Neural cell (in vitro differentiated cells): ENCODE measurements around the gene CHTF8. TPM values are rescaled to one million over a fixed set of nuclear protein-coding genes. Genes with fewer than 3 reads are reported as not detected.

Experiments used
- H2AFZ ChIP-seq: fragments of 200-600, 300-800 bp; sonication (generic), shearing (Covaris generic); 2 replicates; pipeline ENCODE4 v1.6.0; 2014; ENCODE audit warnings: low read depth, mild to moderate bottlenecking, antibody characterized with exemption, low read length, moderate library complexity
- H3F3A ChIP-seq: fragments of 200-600 bp; shearing (Covaris generic); 2 replicates; pipeline ENCODE4 v1.6.1; 2016; ENCODE audit warnings: mild to moderate bottlenecking, moderate library complexity, mixed read lengths, antibody characterized with exemption, low read length; ENCODE audit not compliant: insufficient read depth, poor library complexity, severe bottlenecking
- H3K27ac ChIP-seq: fragments of 200-600, 300-800 bp; sonication (generic), shearing (Covaris generic); 2 replicates; pipeline ENCODE4 v1.5.1; 2014; ENCODE audit warnings: mild to moderate bottlenecking, low read length, moderate library complexity
- H3K27me3 ChIP-seq: fragments of 300-800, 200-600 bp; sonication (generic), shearing (Covaris generic); 2 replicates; pipeline ENCODE4 v1.6.0; 2014; ENCODE audit warnings: mild to moderate bottlenecking, low read depth, low read length, moderate library complexity; ENCODE audit not compliant: insufficient read depth
- H3K36me3 ChIP-seq: fragments of 300-800, 200-600 bp; sonication (generic), shearing (Covaris generic); 2 replicates; pipeline ENCODE4 v1.5.1; 2014; ENCODE audit warnings: mild to moderate bottlenecking, antibody characterized with exemption, low read length, moderate library complexity; ENCODE audit not compliant: insufficient read depth
- H3K4me2 ChIP-seq: fragments of 300-800, 200-600 bp; sonication (generic), shearing (Covaris generic); 2 replicates; pipeline ENCODE4 v1.6.0; 2014; ENCODE audit warnings: mild to moderate bottlenecking, low read length
- H3K4me3 ChIP-seq: fragments of 300-800, 200-600 bp; sonication (generic), shearing (Covaris generic); 2 replicates; pipeline ENCODE4 v1.5.1; 2014; ENCODE audit warnings: mild to moderate bottlenecking, low read length, moderate library complexity
- H3K79me2 ChIP-seq: fragments of 200-600 bp; shearing (Covaris generic); replicated peaks from 2 replicates; pipeline ENCODE4 v1.6.0; 2014; ENCODE audit warnings: mild to moderate bottlenecking, low read length, moderate library complexity; ENCODE audit not compliant: insufficient read depth
- H3K9ac ChIP-seq: fragments of 300-800, 200-600 bp; sonication (generic), shearing (Covaris generic); 2 replicates; pipeline ENCODE4 v1.6.1; 2016; ENCODE audit warnings: mild to moderate bottlenecking, low read length, mixed read lengths
- H3K9me2 ChIP-seq: fragments of 200-600 bp; shearing (Covaris generic); 2 replicates; pipeline ENCODE4 v1.6.1; 2016; ENCODE audit warnings: mild to moderate bottlenecking, low read length, mixed read lengths; ENCODE audit not compliant: insufficient read depth
- H3K9me3 ChIP-seq: fragments of 200-600, 300-800 bp; sonication (generic), shearing (Covaris generic); 2 replicates; pipeline ENCODE4 v1.6.1; 2016; ENCODE audit warnings: mild to moderate bottlenecking, mixed run types, low read length, moderate library complexity, mixed read lengths
- H4K20me1 ChIP-seq: fragments of 200-600 bp; shearing (Covaris generic); 2 replicates; pipeline ENCODE4 v1.6.1; 2016; ENCODE audit warnings: mild to moderate bottlenecking, mixed run types; ENCODE audit not compliant: insufficient read depth
- CTCF ChIP-seq: fragments of 450-650 bp; IDR thresholded peaks from 2 replicates; pipeline ENCODE4 v1.5.1; 2014; ENCODE audit warnings: antibody characterized with exemption, mild to moderate bottlenecking, moderate library complexity; ENCODE audit not compliant: poor library complexity, severe bottlenecking
- EP300 ChIP-seq: fragments of 450-650 bp; conservative IDR thresholded peaks from 2 replicates; pipeline ENCODE4 v1.6.1; 2014; ENCODE audit warnings: antibody characterized with exemption, mild to moderate bottlenecking, moderate library complexity; ENCODE audit not compliant: poor library complexity, severe bottlenecking
- EZH2 ChIP-seq: fragments of 200-600, 300-800 bp; shearing (Covaris generic), sonication (generic); IDR thresholded peaks from 2 replicates; pipeline ENCODE4 v1.6.1; 2014; ENCODE audit warnings: antibody characterized with exemption, low read length, borderline replicate concordance, mild to moderate bottlenecking; ENCODE audit not compliant: insufficient read depth, poor library complexity, severe bottlenecking
- MXI1 ChIP-seq: fragments of 450-650 bp; conservative IDR thresholded peaks from 2 replicates; pipeline ENCODE4 v1.6.1; 2014; ENCODE audit warnings: antibody characterized with exemption, mild to moderate bottlenecking; ENCODE audit not compliant: poor library complexity, severe bottlenecking
- POLR2AphosphoS5 ChIP-seq: IDR thresholded peaks from 2 replicates; pipeline ENCODE4 v1.6.1; 2012
- RAD21 ChIP-seq: fragments of 450-650 bp; conservative IDR thresholded peaks from 2 replicates; pipeline ENCODE4 v1.6.1; 2014; ENCODE audit warnings: antibody characterized with exemption, mild to moderate bottlenecking, moderate library complexity
- REST ChIP-seq: IDR thresholded peaks from 2 replicates; pipeline ENCODE4 v1.6.1; 2012; ENCODE audit warnings: borderline replicate concordance
- SMC3 ChIP-seq: fragments of 450-650 bp; conservative IDR thresholded peaks from 2 replicates; pipeline ENCODE4 v1.6.1; 2014; ENCODE audit warnings: antibody characterized with exemption, mild to moderate bottlenecking, moderate library complexity; ENCODE audit not compliant: poor library complexity
- TAF1 ChIP-seq: IDR thresholded peaks from 2 replicates; pipeline ENCODE4 v1.6.1; 2012; ENCODE audit warnings: low read depth
- polyA plus RNA-seq: library from polyadenylated mRNA; depleted of rRNA; stranded (reverse); fragments of >200 nt; gene quantifications from 2 replicates; pipeline ENCODE4 v1.2.3, GENCODE V29; 2014

Gene CHTF8
- polyA plus RNA-seq, 1 donor from 2014 or later = 109 TPM

GRCh38 chr16:69179328-69180010 lies 47.1 kb upstream of the CHTF8 start:
- Histone ChIP-seq H3K9me2 (no peaks in the 10 kb centered on the region), H3F3A (no peaks in the 10 kb centered on the region), H3K9ac (no peak overlapping the region), H3K4me3 (no peak overlapping the region), H3K27ac (no peak overlapping the region), H4K20me1 (no peaks in the 10 kb centered on the region), H3K27me3 (no peaks in the 10 kb centered on the region), H2AFZ (no peak overlapping the region), H3K4me2 (no peak overlapping the region), H3K79me2 (no peaks in the 10 kb centered on the region), H3K36me3 (no peaks in the 10 kb centered on the region), H3K9me3 (no peaks in the 10 kb centered on the region)
- TF ChIP-seq RAD21 = no peak
- no peak for TF ChIP-seq SMC3
- TF ChIP-seq EZH2 = no peak
- no peak for TF ChIP-seq TAF1
- TF ChIP-seq POLR2AphosphoS5 = no peak
- no peak for TF ChIP-seq CTCF

GRCh38 chr16:69176033-69176800 lies 43.8 kb upstream of the CHTF8 start:
- no peak overlapping the region for H3K4me3 ChIP-seq
- H3K4me2 ChIP-seq = no peak overlapping the region
- no peak overlapping the region for H3K9ac ChIP-seq
- no peak overlapping the region for H2AFZ ChIP-seq
- H3K27me3 ChIP-seq = no peaks in the 10 kb centered on the region
- no peaks in the 10 kb centered on the region for H3K9me3 ChIP-seq
- TF ChIP-seq CTCF = no peak
- TF ChIP-seq MXI1 = no peak
- TF ChIP-seq POLR2AphosphoS5 = no peak
- no peak for TF ChIP-seq TAF1
- no peak for TF ChIP-seq EP300
- TF ChIP-seq EZH2 = no peak
- no peak for TF ChIP-seq SMC3
- TF ChIP-seq RAD21 = no peak
- no peak for TF ChIP-seq REST
- no peaks in the 10 kb centered on the region for H3K9me2 ChIP-seq
- H3K79me2 ChIP-seq = no peaks in the 10 kb centered on the region
- H3K36me3 ChIP-seq = no peaks in the 10 kb centered on the region
- H4K20me1 ChIP-seq = no peaks in the 10 kb centered on the region
- no peaks in the 10 kb centered on the region for H3F3A ChIP-seq
- no peak overlapping the region for H3K27ac ChIP-seq
